Vagina (tissue), 2 donors: ENCODE measurements around the gene RTBDN.

Experiments
- POLR2A ChIP-seq, 2 donors: fragments of 450-650 bp; IDR thresholded peaks; one replicate each; pipeline ENCODE4 v1.6.1; 2017; ENCODE audit warnings: antibody characterized with exemption in 2 of 2, mild to moderate bottlenecking in 2 of 2, moderate library complexity in 2 of 2
- POLR2AphosphoS5 ChIP-seq, 2 donors: sonication (generic); formaldehyde crosslinking; IDR thresholded peaks; one replicate each; pipeline ENCODE4 v1.9.0; 2017; ENCODE audit warnings: antibody characterized with exemption in 2 of 2, mild to moderate bottlenecking in 2 of 2, low read depth in 1 of 2; ENCODE audit not compliant: insufficient read depth in 1 of 2
- TF ChIP-seq, protein P1 (sequence below), 3 experiments: fragments of 450-650 bp in 2 of 3; fragments of 200-600 bp in 1 of 3; sonication (generic) in 1 of 3; IDR thresholded peaks; one replicate each; pipeline ENCODE4 v1.5.1; 2017 to 2019; ENCODE audit warnings: antibody characterized with exemption in 3 of 3, mild to moderate bottlenecking in 2 of 3, moderate library complexity in 2 of 3

DNA sequence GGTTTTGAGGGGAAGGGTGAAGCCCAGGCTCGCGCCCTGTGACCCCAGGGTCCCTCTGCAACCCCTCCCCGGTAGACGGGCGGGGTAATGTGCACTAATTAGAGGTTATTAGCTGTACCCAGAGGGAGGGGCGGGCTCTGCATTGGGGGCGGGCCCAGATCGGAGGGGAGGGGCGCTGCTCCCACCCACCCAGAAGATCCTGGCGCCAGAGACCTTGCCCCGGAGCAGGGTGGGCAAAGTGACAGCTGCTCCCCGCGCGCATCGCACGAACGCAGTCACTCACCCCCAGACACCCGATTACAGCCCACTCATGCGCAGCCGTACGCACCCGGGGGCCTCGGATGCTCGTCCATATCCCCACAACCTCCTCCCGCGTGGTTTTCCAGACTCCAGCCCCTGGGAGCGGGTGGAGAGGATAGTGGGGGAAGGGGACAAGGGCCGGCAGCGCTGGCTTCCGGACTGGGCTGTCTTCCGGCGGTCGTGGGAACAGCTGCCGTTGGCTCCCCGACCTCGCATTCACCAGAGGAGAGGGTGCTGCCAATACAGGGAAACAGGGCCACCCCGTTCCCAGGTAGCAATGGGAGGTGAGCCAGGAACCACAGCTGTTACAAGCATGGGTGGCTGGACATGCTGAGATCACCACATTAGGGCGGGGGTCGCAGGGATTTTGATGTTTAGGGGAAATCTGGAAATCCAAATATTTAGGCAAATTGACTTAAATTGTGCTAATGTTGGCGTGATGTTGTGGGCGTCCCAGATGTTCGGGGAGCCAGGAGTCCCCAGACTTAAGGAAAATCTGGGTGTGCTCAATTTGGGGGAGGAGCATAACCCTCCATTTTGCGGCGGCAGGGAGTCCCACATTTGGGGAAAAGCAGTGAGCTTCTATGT, 56.1 kb downstream of the RTBDN start:
- TF ChIP-seq, protein P1, sequence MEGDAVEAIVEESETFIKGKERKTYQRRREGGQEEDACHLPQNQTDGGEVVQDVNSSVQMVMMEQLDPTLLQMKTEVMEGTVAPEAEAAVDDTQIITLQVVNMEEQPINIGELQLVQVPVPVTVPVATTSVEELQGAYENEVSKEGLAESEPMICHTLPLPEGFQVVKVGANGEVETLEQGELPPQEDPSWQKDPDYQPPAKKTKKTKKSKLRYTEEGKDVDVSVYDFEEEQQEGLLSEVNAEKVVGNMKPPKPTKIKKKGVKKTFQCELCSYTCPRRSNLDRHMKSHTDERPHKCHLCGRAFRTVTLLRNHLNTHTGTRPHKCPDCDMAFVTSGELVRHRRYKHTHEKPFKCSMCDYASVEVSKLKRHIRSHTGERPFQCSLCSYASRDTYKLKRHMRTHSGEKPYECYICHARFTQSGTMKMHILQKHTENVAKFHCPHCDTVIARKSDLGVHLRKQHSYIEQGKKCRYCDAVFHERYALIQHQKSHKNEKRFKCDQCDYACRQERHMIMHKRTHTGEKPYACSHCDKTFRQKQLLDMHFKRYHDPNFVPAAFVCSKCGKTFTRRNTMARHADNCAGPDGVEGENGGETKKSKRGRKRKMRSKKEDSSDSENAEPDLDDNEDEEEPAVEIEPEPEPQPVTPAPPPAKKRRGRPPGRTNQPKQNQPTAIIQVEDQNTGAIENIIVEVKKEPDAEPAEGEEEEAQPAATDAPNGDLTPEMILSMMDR (IDR thresholded peaks at IDR 0.05), result no peak
- peak in 1 of 2 donors; percentile 4 for TF ChIP-seq POLR2A (IDR thresholded peaks at IDR 0.05)
- peak in 1 of 2 donors; percentile 77 for TF ChIP-seq POLR2AphosphoS5 (IDR thresholded peaks at IDR 0.05; ENCODE audit: insufficient read depth in 1 of 2, low read depth in 1 of 2)
